Osteocyte (in vitro differentiated cells): ENCODE measurements around the gene STAB1. TPM values are rescaled to one million over a fixed set of nuclear protein-coding genes. Genes with fewer than 3 reads are reported as not detected.

Experiments used
- DNase-seq: peaks from one replicate; pipeline ENCODE4 v3.0.0; 2021; ENCODE audit warnings: mixed read lengths; ENCODE audit not compliant: unreplicated experiment; ENCODE audit errors: extremely low spot score
- H3K27ac Mint-ChIP-seq: one replicate; pipeline ENCODE4 v1.8.0; 2021; ENCODE audit warnings: mild to moderate bottlenecking, mixed read lengths; ENCODE audit not compliant: unreplicated experiment
- H3K27me3 Mint-ChIP-seq: one replicate; pipeline ENCODE4 v1.8.0; 2021; ENCODE audit warnings: mixed read lengths; ENCODE audit not compliant: unreplicated experiment
- H3K36me3 Mint-ChIP-seq: one replicate; pipeline ENCODE4 v1.8.0; 2021; ENCODE audit warnings: mixed read lengths; ENCODE audit not compliant: unreplicated experiment
- H3K4me1 Mint-ChIP-seq: one replicate; pipeline ENCODE4 v1.8.0; 2021; ENCODE audit warnings: mixed read lengths; ENCODE audit not compliant: unreplicated experiment
- H3K4me3 Mint-ChIP-seq: one replicate; pipeline ENCODE4 v1.8.0; 2021; ENCODE audit warnings: mild to moderate bottlenecking, moderate library complexity, mixed read lengths; ENCODE audit not compliant: unreplicated experiment
- H3K9me3 Mint-ChIP-seq: one replicate; pipeline ENCODE4 v1.8.0; 2021; ENCODE audit warnings: mixed read lengths; ENCODE audit not compliant: unreplicated experiment
- CTCF ChIP-seq: fragments of 200-600 bp; sonication (generic); IDR thresholded peaks from 2 replicates; pipeline ENCODE4 v1.5.0; 2021; ENCODE audit warnings: antibody characterized with exemption, mild to moderate bottlenecking, moderate library complexity
- total RNA-seq: library from RNA; stranded (reverse); gene quantifications from 2 replicates; pipeline ENCODE4 v1.2.1, GENCODE V29; 2021

Gene STAB1
- total RNA-seq, 1 donor from 2014 or later, result not detected

GRCh38 chr3:52533623-52534280 lies 38.6 kb downstream of the STAB1 start, which contains the start of gene NT5DC2:
Gene NT5DC2, minus strand, starts transcription at chr3:52533857. Its CDS starts 120 bp downstream, at chr3:52533737.
- H3K4me3 Mint-ChIP-seq, result peak within 1 kb of the TSS; percentile 87
- peaks cover 41% of the 10 kb centered on the region for H3K4me1 Mint-ChIP-seq
- peaks cover 11% of the 10 kb centered on the region for H3K36me3 Mint-ChIP-seq
- H3K27ac Mint-ChIP-seq, result peak within 1 kb of the TSS; percentile 81
- peak; percentile 90 for DNase-seq
- no peak for TF ChIP-seq CTCF
- no peaks in the 10 kb centered on the region for H3K27me3 Mint-ChIP-seq
- H3K9me3 Mint-ChIP-seq, result no peaks in the 10 kb centered on the region

- TF ChIP-seq CTCF, result no peak
- Mint-ChIP-seq H3K27me3 (no peaks in the 10 kb centered on the region), H3K27ac (peak overlapping the region; percentile 81), H3K4me3 (peak overlapping the region; percentile 87), H3K4me1 (peaks cover 49% of the 10 kb centered on the region), H3K36me3 (peaks cover 14% of the 10 kb centered on the region), H3K9me3 (no peaks in the 10 kb centered on the region)
- peak; percentile 81 for DNase-seq
These were observed 39.4 kb downstream of the STAB1 start for GRCh38 chr3:52534281-52535183.

GRCh38 chr3:52535411-52536111 lies 40.4 kb downstream of the STAB1 start:
- DNase-seq, result peak; percentile 54
- Mint-ChIP-seq H3K4me3 (peak overlapping the region; percentile 99), H3K36me3 (peaks cover 16% of the 10 kb centered on the region), H3K27me3 (no peaks in the 10 kb centered on the region), H3K9me3 (no peaks in the 10 kb centered on the region), H3K27ac (peak overlapping the region; percentile 54), H3K4me1 (peaks cover 48% of the 10 kb centered on the region)
- no peak for TF ChIP-seq CTCF

- Mint-ChIP-seq H3K4me1 (peaks cover 48% of the 10 kb centered on the region), H3K27ac (peak overlapping the region; percentile 54), H3K4me3 (peak overlapping the region; percentile 99), H3K27me3 (no peaks in the 10 kb centered on the region), H3K36me3 (peaks cover 17% of the 10 kb centered on the region), H3K9me3 (no peaks in the 10 kb centered on the region)
- no peak for TF ChIP-seq CTCF
- no peak for DNase-seq
These were observed 40.9 kb downstream of the STAB1 start for GRCh38 chr3:52536112-52536368.
